A673 (cell line): Measurements from ENCODE around the gene TADA2A. TPM values are rescaled to one million over a fixed set of nuclear protein-coding genes. Genes with fewer than 3 reads are reported as not detected.

ENCODE experiments used
- BruUV-seq: library from RNA; stranded (reverse); fragments of 400-500 nt; replicated peaks from 2 replicates; lab custom pipeline; 2021; lab: Mats Ljungman, UMichigan
- CTCF ChIA-PET: fragments of 300-600 bp; sonication (Branson Sonifier 250); formaldehyde crosslinking; loops from one replicate; lab custom pipeline; 2022; ENCODE audit warnings: antibody characterized with exemption; lab: Charles Lee
- POLR2A ChIA-PET: fragments of 300-600 bp; sonication (Branson Sonifier 250); formaldehyde crosslinking; loops from one replicate; lab custom pipeline; 2022; ENCODE audit warnings: antibody characterized with exemption; ENCODE audit not compliant: low non-redundant PET; lab: Charles Lee
- DNase-seq: peaks from one replicate; pipeline ENCODE4 v3.0.0-alpha.2; 2015; ENCODE audit warnings: low spot score
- H3K27ac ChIP-seq: fragments of 200-600 bp; sonication (generic); 2 replicates; pipeline ENCODE4 v1.5.1; 2016; ENCODE audit warnings: mixed run types, low read depth, mild to moderate bottlenecking, mixed read lengths, antibody characterized with exemption, low read length; ENCODE audit not compliant: poor library complexity, severe bottlenecking
- H3K27me3 ChIP-seq: fragments of 200-600 bp; sonication (generic); replicated peaks from 2 replicates; pipeline ENCODE4 v1.6.1; 2017; ENCODE audit warnings: mixed run types, low read depth, mild to moderate bottlenecking, mixed read lengths, antibody characterized with exemption, low read length; ENCODE audit not compliant: insufficient read depth, poor library complexity
- H3K36me3 ChIP-seq: fragments of 200-600 bp; sonication (generic); 2 replicates; pipeline ENCODE4 v1.6.1; 2016; ENCODE audit warnings: mixed run types, mild to moderate bottlenecking, mixed read lengths, antibody characterized with exemption, low read length; ENCODE audit not compliant: insufficient read depth, poor library complexity, severe bottlenecking
- H3K4me1 ChIP-seq: fragments of 200-600 bp; sonication (generic); 2 replicates; pipeline ENCODE4 v1.6.1; 2017; ENCODE audit warnings: mixed run types, mild to moderate bottlenecking, mixed read lengths, antibody characterized with exemption, low read length; ENCODE audit not compliant: insufficient read depth, poor library complexity, severe bottlenecking
- H3K4me3 ChIP-seq: fragments of 200-600 bp; sonication (generic); 2 replicates; pipeline ENCODE4 v1.5.1; 2016; ENCODE audit warnings: low read depth, mixed run types, mild to moderate bottlenecking, mixed read lengths, low read length; ENCODE audit not compliant: poor library complexity, severe bottlenecking
- H3K9me3 ChIP-seq: fragments of 200-600 bp; sonication (generic); 2 replicates; pipeline ENCODE4 v1.6.1; 2016; ENCODE audit warnings: mixed run types, low read depth, mild to moderate bottlenecking, mixed read lengths, antibody characterized with exemption, low read length; ENCODE audit not compliant: poor library complexity, severe bottlenecking
- EZH2 ChIP-seq: fragments of 200-600 bp; sonication (generic); IDR thresholded peaks from 2 replicates; pipeline ENCODE4 v1.6.1; 2017; ENCODE audit warnings: borderline replicate concordance, low read depth, mild to moderate bottlenecking, mixed read lengths, antibody characterized with exemption, low read length; ENCODE audit not compliant: poor library complexity, severe bottlenecking
- intact Hi-C: fragments of 100-400 bp; cut with micrococcal nuclease; formaldehyde crosslinking; loops from one replicate; pipeline ENCODE4 v1.10.0; 2022; ENCODE audit not compliant: unreplicated experiment
- total RNA-seq: library from RNA; stranded (reverse); gene quantifications from 2 replicates; pipeline ENCODE4 v1.2.3, GENCODE V29; 2021
- TF ChIP-seq, protein P1 (sequence below): fragments of 300-800, 200-600 bp; sonication (generic); conservative IDR thresholded peaks from 2 replicates; pipeline ENCODE4 v1.5.1; 2017; ENCODE audit warnings: low read depth, mild to moderate bottlenecking, antibody characterized with exemption, low read length, moderate library complexity, mixed read lengths

Gene TADA2A
- total RNA-seq, 1 experiment from 2014 or later: 17.9 TPM

DNA sequence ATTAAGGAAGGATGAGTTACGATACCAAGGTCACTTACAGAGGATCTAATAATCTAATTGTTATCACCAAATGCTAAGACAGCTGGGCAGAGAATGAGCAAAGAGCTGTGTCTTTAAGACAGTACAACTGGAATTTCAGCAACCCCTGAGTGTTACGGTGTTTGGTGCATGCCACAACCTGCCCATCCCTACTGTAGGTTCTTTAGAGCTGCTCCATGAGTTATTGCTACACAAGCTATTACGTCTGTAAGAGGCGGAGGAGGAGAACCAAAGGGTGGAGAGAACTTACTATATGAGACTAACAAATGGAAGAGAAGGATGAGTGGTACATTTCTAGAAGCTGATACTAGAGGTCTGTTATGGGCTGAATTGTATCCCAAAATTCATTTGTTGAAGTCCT lies 45.1 kb upstream of the TADA2A start:
- Histone ChIP-seq H3K4me1 (no peaks in the 10 kb centered on the region), H3K27ac (no peak overlapping the region), H3K27me3 (no peaks in the 10 kb centered on the region), H3K9me3 (no peaks in the 10 kb centered on the region), H3K36me3 (no peaks in the 10 kb centered on the region), H3K4me3 (no peak overlapping the region)
- no peak for DNase-seq
- POLR2A ChIA-PET: no interaction called here
- CTCF ChIA-PET: interaction anchor here (1.2 kb wide), 1 partner anchor 12 kb away, joined by 3 read pairs; no protein-coding TSS in a partner anchor
- intact Hi-C loops: no loop called here
- TF ChIP-seq, protein P1, sequence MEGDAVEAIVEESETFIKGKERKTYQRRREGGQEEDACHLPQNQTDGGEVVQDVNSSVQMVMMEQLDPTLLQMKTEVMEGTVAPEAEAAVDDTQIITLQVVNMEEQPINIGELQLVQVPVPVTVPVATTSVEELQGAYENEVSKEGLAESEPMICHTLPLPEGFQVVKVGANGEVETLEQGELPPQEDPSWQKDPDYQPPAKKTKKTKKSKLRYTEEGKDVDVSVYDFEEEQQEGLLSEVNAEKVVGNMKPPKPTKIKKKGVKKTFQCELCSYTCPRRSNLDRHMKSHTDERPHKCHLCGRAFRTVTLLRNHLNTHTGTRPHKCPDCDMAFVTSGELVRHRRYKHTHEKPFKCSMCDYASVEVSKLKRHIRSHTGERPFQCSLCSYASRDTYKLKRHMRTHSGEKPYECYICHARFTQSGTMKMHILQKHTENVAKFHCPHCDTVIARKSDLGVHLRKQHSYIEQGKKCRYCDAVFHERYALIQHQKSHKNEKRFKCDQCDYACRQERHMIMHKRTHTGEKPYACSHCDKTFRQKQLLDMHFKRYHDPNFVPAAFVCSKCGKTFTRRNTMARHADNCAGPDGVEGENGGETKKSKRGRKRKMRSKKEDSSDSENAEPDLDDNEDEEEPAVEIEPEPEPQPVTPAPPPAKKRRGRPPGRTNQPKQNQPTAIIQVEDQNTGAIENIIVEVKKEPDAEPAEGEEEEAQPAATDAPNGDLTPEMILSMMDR: no peak
- TF ChIP-seq EZH2: no peak
- no TSS peak for BruUV-seq

DNA sequence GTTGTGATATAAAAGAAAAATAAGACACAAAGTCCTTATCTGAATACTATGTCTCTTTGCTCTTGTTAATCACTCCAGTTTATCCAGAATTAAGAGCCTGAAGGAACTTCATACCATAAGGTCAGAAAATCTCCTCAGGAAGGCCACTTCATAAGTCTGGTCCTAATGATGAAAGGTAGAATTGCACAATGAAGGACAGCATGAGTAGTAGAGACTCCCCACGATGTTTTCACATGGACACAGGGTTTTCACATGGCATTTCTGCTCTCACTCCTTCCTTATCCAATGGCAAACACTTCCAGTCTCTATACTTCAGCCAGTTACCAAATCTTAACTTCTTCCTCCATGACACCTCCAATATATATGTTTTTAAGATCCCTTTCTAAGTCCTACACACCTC lies 41.1 kb upstream of the TADA2A start:
- ChIA-PET CTCF (interaction anchor here (1.1 kb wide), 1 partner anchor 8 kb away, joined by 3 read pairs; no protein-coding TSS in a partner anchor), POLR2A (no interaction called here)
- Histone ChIP-seq H3K9me3 (no peaks in the 10 kb centered on the region), H3K4me1 (no peaks in the 10 kb centered on the region), H3K27ac (no peak overlapping the region), H3K36me3 (no peaks in the 10 kb centered on the region), H3K4me3 (no peak overlapping the region), H3K27me3 (no peaks in the 10 kb centered on the region)
- DNase-seq: no peak
- TF ChIP-seq, protein P1: no peak
- no peak for TF ChIP-seq EZH2
- no TSS peak for BruUV-seq
- intact Hi-C loops: no loop called here

DNA sequence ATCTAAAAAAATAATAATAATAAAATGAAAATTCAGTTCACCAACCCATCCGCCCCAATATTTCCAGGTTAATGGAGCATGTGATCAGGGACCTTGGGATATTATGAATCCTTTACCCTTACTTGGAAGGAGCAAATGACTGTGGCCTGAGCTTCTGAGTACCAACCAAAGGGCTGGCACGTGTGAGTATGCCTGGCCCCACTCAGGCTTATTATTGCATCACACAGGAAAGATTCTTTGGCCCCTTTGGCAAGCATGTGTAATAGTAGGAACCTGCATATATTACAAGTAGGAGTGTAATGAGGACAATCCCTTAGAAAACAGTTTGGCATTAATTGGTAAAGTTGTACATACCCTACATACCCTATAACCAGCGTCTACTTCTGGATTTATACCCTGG lies 38.1 kb upstream of the TADA2A start:
- intact Hi-C loops: no loop called here
- Histone ChIP-seq H3K27ac (no peak overlapping the region), H3K4me1 (no peaks in the 10 kb centered on the region), H3K27me3 (no peaks in the 10 kb centered on the region), H3K36me3 (no peaks in the 10 kb centered on the region), H3K4me3 (no peak overlapping the region), H3K9me3 (no peaks in the 10 kb centered on the region)
- ChIA-PET POLR2A (no interaction called here), CTCF (no interaction called here)
- no TSS peak for BruUV-seq
- no peak for TF ChIP-seq EZH2
- TF ChIP-seq, protein P1: no peak
- DNase-seq: no peak
